Uterus (tissue), 2 donors: ENCODE measurements around the gene RAD51B.

Experiments used
- POLR2A ChIP-seq, 2 donors: fragments of 450-650 bp; IDR thresholded peaks; one replicate each; pipeline ENCODE4 v1.6.1; 2016; ENCODE audit warnings: antibody characterized with exemption in 2 of 2, mild to moderate bottlenecking in 1 of 2, moderate library complexity in 1 of 2
- TF ChIP-seq, protein P1 (sequence below), 4 experiments: fragments of 200-600 bp in 2 of 4; fragments of 450-650 bp in 2 of 4; sonication (generic) in 2 of 4; IDR thresholded peaks; one replicate each; pipeline ENCODE4 v1.5.1; 2016 to 2019; ENCODE audit warnings: antibody characterized with exemption in 4 of 4, mild to moderate bottlenecking in 2 of 4, moderate library complexity in 1 of 4

GRCh38 chr14:68774771-68775613 is 955.4 kb downstream of the RAD51B start:
- TF ChIP-seq, protein P1, sequence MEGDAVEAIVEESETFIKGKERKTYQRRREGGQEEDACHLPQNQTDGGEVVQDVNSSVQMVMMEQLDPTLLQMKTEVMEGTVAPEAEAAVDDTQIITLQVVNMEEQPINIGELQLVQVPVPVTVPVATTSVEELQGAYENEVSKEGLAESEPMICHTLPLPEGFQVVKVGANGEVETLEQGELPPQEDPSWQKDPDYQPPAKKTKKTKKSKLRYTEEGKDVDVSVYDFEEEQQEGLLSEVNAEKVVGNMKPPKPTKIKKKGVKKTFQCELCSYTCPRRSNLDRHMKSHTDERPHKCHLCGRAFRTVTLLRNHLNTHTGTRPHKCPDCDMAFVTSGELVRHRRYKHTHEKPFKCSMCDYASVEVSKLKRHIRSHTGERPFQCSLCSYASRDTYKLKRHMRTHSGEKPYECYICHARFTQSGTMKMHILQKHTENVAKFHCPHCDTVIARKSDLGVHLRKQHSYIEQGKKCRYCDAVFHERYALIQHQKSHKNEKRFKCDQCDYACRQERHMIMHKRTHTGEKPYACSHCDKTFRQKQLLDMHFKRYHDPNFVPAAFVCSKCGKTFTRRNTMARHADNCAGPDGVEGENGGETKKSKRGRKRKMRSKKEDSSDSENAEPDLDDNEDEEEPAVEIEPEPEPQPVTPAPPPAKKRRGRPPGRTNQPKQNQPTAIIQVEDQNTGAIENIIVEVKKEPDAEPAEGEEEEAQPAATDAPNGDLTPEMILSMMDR (IDR thresholded peaks at IDR 0.05) = no peak
- TF ChIP-seq POLR2A (IDR thresholded peaks at IDR 0.05) = no peak
